Mesenteric fat pad (tissue), 1 donor: Measurements from ENCODE around the gene TLN1. TPM values are rescaled to one million over a fixed set of nuclear protein-coding genes. Genes with fewer than 3 reads are reported as not detected.

ENCODE experiments used
- DNase-seq: peaks from one replicate; pipeline ENCODE4 v3.0.0-alpha.2; 2020; ENCODE audit warnings: low spot score
- long read RNA-seq: library from polyadenylated mRNA; unstranded; transcript quantifications from one replicate; pipeline ENCODE4 v2.0.0, GENCODE V29; 2020
- total RNA-seq: library from RNA; stranded (reverse); fragmentation: NEBNext Ultra II Directional; extraction: Animal tissue kit (Norgen Biotek cat#: 25700); gene quantifications from one replicate; pipeline ENCODE4 v1.2.1, GENCODE V29; 2021
- donor health status: DM: yes; HTN: yes; CAD: no.

Gene TLN1, protein sequence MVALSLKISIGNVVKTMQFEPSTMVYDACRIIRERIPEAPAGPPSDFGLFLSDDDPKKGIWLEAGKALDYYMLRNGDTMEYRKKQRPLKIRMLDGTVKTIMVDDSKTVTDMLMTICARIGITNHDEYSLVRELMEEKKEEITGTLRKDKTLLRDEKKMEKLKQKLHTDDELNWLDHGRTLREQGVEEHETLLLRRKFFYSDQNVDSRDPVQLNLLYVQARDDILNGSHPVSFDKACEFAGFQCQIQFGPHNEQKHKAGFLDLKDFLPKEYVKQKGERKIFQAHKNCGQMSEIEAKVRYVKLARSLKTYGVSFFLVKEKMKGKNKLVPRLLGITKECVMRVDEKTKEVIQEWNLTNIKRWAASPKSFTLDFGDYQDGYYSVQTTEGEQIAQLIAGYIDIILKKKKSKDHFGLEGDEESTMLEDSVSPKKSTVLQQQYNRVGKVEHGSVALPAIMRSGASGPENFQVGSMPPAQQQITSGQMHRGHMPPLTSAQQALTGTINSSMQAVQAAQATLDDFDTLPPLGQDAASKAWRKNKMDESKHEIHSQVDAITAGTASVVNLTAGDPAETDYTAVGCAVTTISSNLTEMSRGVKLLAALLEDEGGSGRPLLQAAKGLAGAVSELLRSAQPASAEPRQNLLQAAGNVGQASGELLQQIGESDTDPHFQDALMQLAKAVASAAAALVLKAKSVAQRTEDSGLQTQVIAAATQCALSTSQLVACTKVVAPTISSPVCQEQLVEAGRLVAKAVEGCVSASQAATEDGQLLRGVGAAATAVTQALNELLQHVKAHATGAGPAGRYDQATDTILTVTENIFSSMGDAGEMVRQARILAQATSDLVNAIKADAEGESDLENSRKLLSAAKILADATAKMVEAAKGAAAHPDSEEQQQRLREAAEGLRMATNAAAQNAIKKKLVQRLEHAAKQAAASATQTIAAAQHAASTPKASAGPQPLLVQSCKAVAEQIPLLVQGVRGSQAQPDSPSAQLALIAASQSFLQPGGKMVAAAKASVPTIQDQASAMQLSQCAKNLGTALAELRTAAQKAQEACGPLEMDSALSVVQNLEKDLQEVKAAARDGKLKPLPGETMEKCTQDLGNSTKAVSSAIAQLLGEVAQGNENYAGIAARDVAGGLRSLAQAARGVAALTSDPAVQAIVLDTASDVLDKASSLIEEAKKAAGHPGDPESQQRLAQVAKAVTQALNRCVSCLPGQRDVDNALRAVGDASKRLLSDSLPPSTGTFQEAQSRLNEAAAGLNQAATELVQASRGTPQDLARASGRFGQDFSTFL (N-terminal part only)
- total RNA-seq = 622 TPM
- long read RNA-seq, partial matches to known transcripts = 134 of 149 reads
- long read RNA-seq, other reads (novel, unspliced or antisense) = 15 of 149 reads

DNA sequence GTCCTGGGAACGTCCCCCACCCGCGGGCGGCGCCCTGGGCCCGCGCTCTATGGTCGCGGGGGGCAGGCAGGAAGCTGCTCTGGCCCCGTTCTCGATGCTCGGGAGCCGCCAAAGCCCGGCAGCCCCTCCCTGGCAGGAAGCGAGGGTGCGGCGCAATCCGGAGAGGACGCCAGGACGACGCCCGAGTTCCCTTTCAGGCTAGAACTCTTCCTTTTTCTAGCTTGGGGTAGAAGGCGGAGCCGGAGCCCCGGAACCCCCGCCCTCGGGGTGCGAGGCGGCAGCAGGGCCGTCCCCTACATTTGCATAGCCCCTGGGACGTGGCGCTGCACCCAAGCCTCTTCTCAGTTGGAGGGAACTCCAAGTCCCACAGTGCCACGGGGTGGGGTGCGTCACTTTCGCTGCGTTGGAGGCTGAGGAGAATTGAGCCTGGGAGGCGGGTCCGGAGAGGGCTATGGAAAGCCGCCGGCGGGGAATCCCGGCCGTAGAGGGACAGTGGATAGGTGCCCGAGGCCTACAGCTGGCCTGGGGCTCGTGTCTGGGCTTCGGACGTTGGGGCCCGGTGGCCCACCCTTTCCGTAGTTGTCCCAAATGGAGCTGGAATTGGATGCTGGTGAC lies at the start of gene TLN1, which contains the start of gene CREB3:
TSS of gene TLN1 (minus strand) at position 11 of the 615 bp plus-strand sequence. CDS start 6,501 bp downstream, outside the sequence.
TSS of gene CREB3 (plus strand) at position 482 of the 615 bp plus-strand sequence. CDS start at position 589, 107 bp downstream.
- peak; percentile 99 for DNase-seq

- no peak for DNase-seq
These were observed 49.1 kb upstream of the TLN1 start for GRCh38 chr9:35781066-35781465.

- no peak for DNase-seq
These were observed 46.5 kb upstream of the TLN1 start for GRCh38 chr9:35778496-35778895.

GRCh38 chr9:35776018-35776417 lies 44.0 kb upstream of the TLN1 start:
- DNase-seq = no peak

DNA sequence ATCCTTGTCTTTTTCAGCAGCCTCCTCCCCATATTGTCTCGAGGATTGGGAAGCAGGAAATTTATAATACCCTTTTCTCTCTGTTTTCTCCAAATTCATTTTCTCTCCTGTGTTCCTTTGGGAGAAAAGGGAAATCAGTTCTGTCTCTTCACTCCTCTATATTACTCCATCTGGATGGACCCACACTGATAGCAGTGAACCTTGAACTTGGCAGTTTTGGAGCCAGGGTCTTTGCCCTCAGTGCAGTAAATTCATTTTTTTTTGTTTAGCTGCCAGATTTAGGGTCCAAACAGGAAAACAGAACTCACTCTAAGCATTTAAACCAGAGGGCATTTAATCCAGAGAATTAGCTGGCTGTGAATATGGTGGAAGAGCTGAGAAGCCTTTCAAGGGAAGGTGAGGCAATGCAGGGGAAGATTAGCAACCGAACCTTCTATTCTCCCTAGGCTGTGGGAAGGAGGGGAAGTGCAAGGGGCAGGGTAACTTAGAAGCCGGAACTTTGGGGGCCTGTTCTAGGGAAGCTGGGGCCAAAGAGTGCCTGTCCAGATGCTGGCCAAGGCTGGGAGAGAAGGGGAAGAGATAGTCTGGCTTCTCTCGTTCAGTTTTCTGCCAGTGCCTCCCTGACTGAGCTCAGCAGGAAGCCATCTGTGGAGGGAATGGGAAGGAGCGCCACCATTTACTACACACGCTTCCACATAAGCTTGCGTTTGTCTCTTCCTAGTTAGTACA lies 43.1 kb upstream of the TLN1 start:
- DNase-seq = no peak

GRCh38 chr9:35771943-35772342 lies 39.9 kb upstream of the TLN1 start:
- DNase-seq = no peak

DNA sequence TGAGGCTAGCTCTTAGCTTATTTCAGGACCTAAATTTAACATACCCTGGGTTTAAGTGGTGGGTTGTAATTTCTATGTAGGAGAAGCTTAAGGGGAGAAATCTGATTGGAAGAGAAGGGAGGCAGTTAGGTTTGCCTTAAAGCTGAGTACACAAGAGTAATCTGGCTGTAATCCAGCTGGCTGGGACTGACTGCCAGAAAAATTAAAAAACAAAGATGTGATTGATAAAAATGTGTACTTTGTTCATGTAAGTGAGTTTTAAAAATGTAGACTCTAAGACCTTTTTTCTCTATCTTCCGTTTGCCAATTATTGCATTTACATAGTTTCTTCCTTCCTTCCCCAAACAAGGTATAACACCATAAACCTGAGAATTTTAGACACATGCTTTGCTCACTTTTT lies 39.5 kb upstream of the TLN1 start:
- DNase-seq = no peak

GRCh38 chr9:35771075-35771433 lies 39.1 kb upstream of the TLN1 start:
- DNase-seq = no peak

GRCh38 chr9:35769763-35770162 lies 37.8 kb upstream of the TLN1 start:
- no peak for DNase-seq

- no peak for DNase-seq
These were observed 35.5 kb upstream of the TLN1 start for GRCh38 chr9:35767458-35767857.

DNA sequence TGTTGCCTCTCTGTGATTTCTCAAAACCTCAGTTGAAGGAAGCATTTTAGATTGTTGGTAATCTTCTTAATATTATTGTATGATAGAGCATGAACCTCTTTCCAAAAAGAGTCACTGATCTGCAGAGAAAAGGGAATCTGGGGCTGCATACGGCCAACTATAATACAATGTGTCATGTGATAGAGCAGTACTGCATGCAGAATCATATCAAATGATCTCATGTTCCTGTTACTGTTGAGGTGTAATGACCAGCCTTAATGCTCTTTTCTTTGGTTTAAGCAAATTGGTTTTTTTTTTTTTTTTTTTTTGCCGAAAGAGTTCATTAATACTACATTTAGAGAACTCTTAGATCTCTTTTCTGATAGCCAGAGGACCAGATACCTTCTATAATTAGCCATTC lies 35.0 kb upstream of the TLN1 start:
- no peak for DNase-seq

DNA sequence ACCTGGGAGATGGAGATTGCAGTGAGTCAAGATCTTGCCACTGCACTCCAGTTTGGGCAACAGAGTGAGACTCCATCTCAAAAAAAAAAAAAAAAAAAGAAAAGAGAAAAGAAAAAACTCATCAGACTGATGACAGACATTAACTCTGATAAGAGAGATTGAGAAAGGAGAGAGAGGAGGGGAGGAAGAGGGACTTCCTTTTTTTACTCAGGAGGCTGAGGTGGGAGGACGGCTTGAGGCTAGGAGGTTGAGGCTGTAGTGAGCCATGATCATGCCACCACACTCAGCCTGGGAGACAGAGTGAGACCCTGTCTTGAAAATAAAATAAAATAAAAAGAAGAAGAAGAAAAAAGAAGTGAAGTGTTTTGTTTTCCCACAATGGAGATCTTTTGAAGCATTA lies 31.8 kb upstream of the TLN1 start:
- DNase-seq = no peak

DNA sequence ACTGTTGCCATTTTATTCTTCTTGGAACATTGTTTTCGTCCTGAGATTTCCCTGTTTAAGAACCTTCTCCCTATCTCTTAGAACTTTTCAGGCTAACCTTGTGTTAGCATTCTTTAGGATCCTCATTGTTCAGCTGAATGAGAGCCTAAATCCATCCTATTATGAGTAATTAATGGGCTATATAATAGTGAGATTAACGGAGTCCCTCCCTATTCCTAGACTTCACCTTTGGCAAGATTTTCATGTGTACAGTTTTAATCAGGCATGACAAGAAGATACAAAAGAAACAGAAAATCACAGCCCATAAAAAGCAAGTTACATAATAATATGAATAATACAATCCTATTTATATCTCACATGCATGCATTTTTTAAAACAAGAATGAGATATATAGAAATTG lies 31.2 kb upstream of the TLN1 start:
- DNase-seq = no peak

GRCh38 chr9:35760651-35761050 lies 28.7 kb upstream of the TLN1 start:
- no peak for DNase-seq

DNA sequence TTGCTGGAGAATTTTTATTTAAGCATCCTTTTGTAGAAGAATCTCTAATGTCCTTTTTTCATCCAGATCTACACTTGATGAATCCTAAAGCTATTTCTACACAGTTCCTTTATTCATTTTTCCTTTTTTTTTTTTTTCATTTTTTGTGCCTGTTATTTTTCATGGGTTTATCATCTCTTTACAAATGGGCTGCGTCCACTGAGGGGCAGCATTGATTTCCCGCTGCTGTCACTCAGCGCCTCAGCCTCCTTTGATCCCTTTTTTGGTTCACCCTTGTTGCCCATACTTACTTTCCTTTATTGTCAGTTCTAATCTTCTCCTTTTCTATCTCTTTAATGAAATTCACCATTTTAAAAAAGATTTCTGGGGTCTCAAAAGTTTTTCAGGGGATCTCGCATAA lies 27.8 kb upstream of the TLN1 start:
- no peak for DNase-seq

DNA sequence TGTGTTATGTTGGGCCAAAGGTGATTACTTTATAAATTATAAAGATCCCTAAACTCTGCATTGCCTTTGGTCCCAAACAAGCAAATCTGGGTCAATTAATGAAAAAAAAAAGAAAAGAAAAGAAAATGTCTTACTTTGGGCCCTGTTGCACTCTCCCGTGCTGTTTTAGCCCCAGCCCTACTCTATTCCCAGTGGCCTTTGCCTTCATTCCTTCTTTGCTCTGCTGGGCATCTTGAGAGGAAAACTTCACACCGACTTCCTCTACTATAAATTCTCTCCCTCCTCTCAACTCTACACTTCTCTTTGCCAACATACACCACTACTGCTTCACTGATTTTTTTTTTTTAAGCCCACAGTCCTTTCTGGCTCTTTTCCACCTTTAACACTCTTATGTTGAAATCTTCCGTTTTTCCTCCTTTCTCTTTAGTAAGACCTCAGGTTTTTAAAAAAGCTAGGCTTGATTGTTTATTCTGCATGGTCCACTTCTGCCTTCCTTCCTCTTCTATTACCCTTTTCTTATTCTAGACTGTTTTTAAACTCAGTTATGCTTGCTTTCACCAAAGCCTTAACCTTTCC lies 26.6 kb upstream of the TLN1 start:
- DNase-seq = no peak

DNA sequence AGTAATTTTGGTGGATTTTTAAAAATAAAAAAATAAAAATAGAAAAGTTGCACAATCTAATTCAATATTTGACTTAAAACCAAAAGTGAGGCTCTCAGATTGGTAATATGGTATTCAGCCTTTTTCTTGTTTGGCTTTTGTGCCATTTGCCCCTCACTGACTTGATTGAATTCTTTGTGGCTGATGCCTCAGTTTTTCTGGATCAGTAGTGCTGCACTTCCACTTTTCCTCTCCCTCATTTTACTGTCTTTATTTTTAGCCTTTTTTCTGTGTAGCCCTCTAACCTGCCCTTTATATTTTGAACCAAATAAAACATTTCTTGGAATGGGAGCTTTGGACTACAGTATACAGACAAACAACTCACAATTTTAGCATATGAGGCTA lies 25.9 kb upstream of the TLN1 start:
- no peak for DNase-seq

DNA sequence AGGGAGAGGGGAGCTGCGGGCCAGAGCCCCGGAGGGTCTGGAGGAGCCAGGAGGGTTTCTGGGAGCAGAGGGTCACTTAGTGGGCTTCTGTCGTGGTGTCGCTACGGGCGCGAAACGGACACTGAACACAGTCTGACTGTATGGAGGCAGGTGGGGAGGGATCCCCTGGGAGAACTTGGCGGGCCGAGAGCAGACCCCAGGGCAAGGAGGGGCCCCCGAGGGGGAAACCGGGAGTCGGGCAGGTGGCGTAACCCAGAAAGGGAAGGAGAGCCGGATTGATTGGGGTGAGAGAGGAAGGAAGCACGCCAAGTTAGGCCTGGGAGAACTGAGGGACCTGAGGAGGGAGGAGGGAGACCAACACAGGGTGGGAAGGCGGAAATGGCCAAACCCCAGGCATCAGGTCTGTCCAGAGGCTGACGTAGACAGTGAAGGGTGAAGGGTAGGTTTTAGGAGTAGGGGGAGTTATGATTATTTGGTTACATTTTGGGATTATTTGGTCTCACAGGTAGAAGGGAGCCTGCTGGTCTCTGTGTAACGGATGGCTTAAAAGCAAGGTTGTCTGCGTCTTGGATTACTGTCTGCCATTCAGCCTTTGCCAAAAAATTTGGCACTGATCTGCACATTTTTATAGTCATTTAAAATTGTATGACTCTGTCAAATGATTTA lies 25.4 kb upstream of the TLN1 start:
- no peak for DNase-seq
